HG03342 (cell line): ENCODE measurements around the gene PRF1.
"Not testable (repeated sequence)": the region's sequence is repeated elsewhere in the genome, so short reads cannot be mapped to it uniquely, and the experiment has no call there.

Experiments
- ATAC-seq: cut with Tn5 transposase; IDR thresholded peaks from one replicate; pipeline ENCODE4 v1.9.1; 2021; ENCODE audit warnings: mild to moderate bottlenecking, moderate library complexity; ENCODE audit not compliant: unreplicated experiment

PRF1 gene

GRCh38 chr10:70595566-70596016, 7.0 kb downstream of the PRF1 start:
- no peak for ATAC-seq

GRCh38 chr10:70594161-70594560, 8.4 kb downstream of the PRF1 start:
- no peak for ATAC-seq

GRCh38 chr10:70593513-70593890, 9.0 kb downstream of the PRF1 start:
- ATAC-seq: no peak

- ATAC-seq: no peak
These were observed 9.6 kb downstream of the PRF1 start for GRCh38 chr10:70592746-70593512.

GRCh38 chr10:70592186-70592735, 10.3 kb downstream of the PRF1 start:
- no peak for ATAC-seq

GRCh38 chr10:70590655-70591416, 11.7 kb downstream of the PRF1 start:
- no peak for ATAC-seq

GRCh38 chr10:70589762-70590654, 12.5 kb downstream of the PRF1 start:
- no peak for ATAC-seq

- no peak for ATAC-seq
These were observed 13.5 kb downstream of the PRF1 start for GRCh38 chr10:70588859-70589570.

- no peak for ATAC-seq
These were observed 14.3 kb downstream of the PRF1 start for GRCh38 chr10:70588255-70588654.

GRCh38 chr10:70587045-70587658, 15.4 kb downstream of the PRF1 start:
- peak; percentile 48 for ATAC-seq

GRCh38 chr10:70586348-70586930, 16.1 kb downstream of the PRF1 start:
- no peak for ATAC-seq

- ATAC-seq: no peak
These were observed 16.9 kb downstream of the PRF1 start for GRCh38 chr10:70585578-70586169.

- no peak for ATAC-seq
These were observed 17.5 kb downstream of the PRF1 start for GRCh38 chr10:70584909-70585544.

- no peak for ATAC-seq
These were observed 18.2 kb downstream of the PRF1 start for GRCh38 chr10:70584366-70584765.

GRCh38 chr10:70583669-70584037, 18.9 kb downstream of the PRF1 start:
- no peak for ATAC-seq

- no peak for ATAC-seq
These were observed 19.5 kb downstream of the PRF1 start for GRCh38 chr10:70582793-70583668.

- not testable (repeated sequence) for ATAC-seq
These were observed 21.4 kb downstream of the PRF1 start for GRCh38 chr10:70581176-70581575.
